GM12878 (cell line): ENCODE measurements around the gene KITLG. TPM values are rescaled to one million over a fixed set of nuclear protein-coding genes. Genes with fewer than 3 reads are reported as not detected.

Experiments used
- ATAC-seq: fragments of 200-7000 bp; cut with Tn5 transposase; 3 replicates; pipeline ENCODE4 v1.9.1; 2020; ENCODE audit warnings: mild to moderate bottlenecking, moderate library complexity
- Bru-seq: library from RNA; stranded (reverse); fragments of 400-500 nt; gene quantifications from one replicate; lab custom pipeline; 2021; lab: Mats Ljungman, UMichigan
- BruChase-seq, 2 experiments: library from RNA; stranded (reverse); fragments of 400-500 nt; gene quantifications; one replicate each; lab custom pipeline; 2021; lab: Mats Ljungman, UMichigan
- BruUV-seq: library from RNA; stranded (reverse); fragments of 400-500 nt; replicated peaks from 2 replicates; lab custom pipeline; 2021; lab: Mats Ljungman, UMichigan
- CTCF ChIA-PET: fragments of 300-600 bp; sonication (Branson Sonifier 250); formaldehyde crosslinking; extraction: SDS; loops from one replicate; lab custom pipeline; 2021; ENCODE audit warnings: inconsistent platforms; lab: Yijun Ruan, JAX
- POLR2A ChIA-PET: fragments of 350-600 bp; formaldehyde crosslinking; extraction: SDS; loops from one replicate; lab custom pipeline; 2021; ENCODE audit warnings: inconsistent platforms; lab: Charles Lee
- RAD21 ChIA-PET: fragments of 300-600 bp; sonication (Branson Sonifier 250); formaldehyde crosslinking; loops from one replicate; lab custom pipeline; 2023; ENCODE audit warnings: antibody characterized with exemption; ENCODE audit not compliant: unreplicated experiment; lab: Charles Lee
- SMC1A ChIA-PET: fragments of 300-600 bp; sonication (Branson Sonifier 250); formaldehyde crosslinking; loops from one replicate; lab custom pipeline; 2023; ENCODE audit not compliant: unreplicated experiment, uncharacterized antibody; lab: Charles Lee
- DNase-seq: peaks from one replicate; pipeline ENCODE4 v3.0.0-alpha.2; 2011; ENCODE audit warnings: low read depth, low spot score
- FAIRE-seq: peaks from 3 replicates; lab custom pipeline; 2011; peaks lifted over from hg19 to GRCh38; lab: Jason Lieb, UNC
- H2AFZ ChIP-seq: 2 replicates; pipeline ENCODE4 v1.6.0; 2011; ENCODE audit warnings: low read depth, low read length, control low read depth; ENCODE audit not compliant: control insufficient read depth
- H3K27ac ChIP-seq: 2 replicates; pipeline ENCODE4 v1.5.1; 2011; ENCODE audit warnings: control low read depth; ENCODE audit not compliant: control insufficient read depth, insufficient read depth
- H3K27me3 ChIP-seq, 2 experiments: replicated peaks in 1 of 2; 2 replicates each; pipeline versions ENCODE4 v1.6.0 to v1.6.1; 2011; ENCODE audit warnings: low read length in 1 of 2; ENCODE audit not compliant: control insufficient read depth in 2 of 2, insufficient read depth in 2 of 2
- H3K36me3 ChIP-seq, 2 experiments: 2 replicates each; pipeline ENCODE4 v1.5.1; 2011; ENCODE audit warnings: low read length in 1 of 2; ENCODE audit not compliant: control insufficient read depth in 2 of 2, insufficient read depth in 2 of 2
- H3K4me1 ChIP-seq: 2 replicates; pipeline ENCODE4 v1.6.1; 2011; ENCODE audit warnings: mild to moderate bottlenecking, low read length, moderate library complexity, mixed read lengths; ENCODE audit not compliant: control insufficient read depth, insufficient read depth
- H3K4me2 ChIP-seq: 2 replicates; pipeline ENCODE4 v1.6.0; 2011; ENCODE audit warnings: control low read depth; ENCODE audit not compliant: control insufficient read depth, insufficient read depth
- H3K4me3 ChIP-seq: fragments of 200-600 bp; sonication (generic); 2 replicates; pipeline ENCODE4 v1.5.1; 2016
- H3K79me2 ChIP-seq: 2 replicates; pipeline ENCODE4 v1.6.0; 2011; ENCODE audit warnings: low read length; ENCODE audit not compliant: control insufficient read depth, insufficient read depth
- H3K9ac ChIP-seq: 2 replicates; pipeline ENCODE4 v1.8.0; 2011; ENCODE audit warnings: low read length, control low read depth, mixed read lengths; ENCODE audit not compliant: control insufficient read depth, insufficient read depth
- H3K9me3 ChIP-seq: replicated peaks from 3 replicates; pipeline ENCODE4 v1.5.1; 2011; ENCODE audit warnings: mild to moderate bottlenecking, low read length; ENCODE audit not compliant: control insufficient read depth, insufficient read depth
- H4K20me1 ChIP-seq: 2 replicates; pipeline ENCODE4 v1.6.0; 2011; ENCODE audit not compliant: control insufficient read depth, insufficient read depth
- BCLAF1 ChIP-seq: fragments of 450-650 bp; IDR thresholded peaks from 2 replicates; pipeline ENCODE4 v1.6.1; 2017; ENCODE audit warnings: antibody characterized with exemption, mild to moderate bottlenecking, moderate library complexity
- EGR1 ChIP-seq, 2 experiments: IDR thresholded peaks; 1 replicate in 1 of 2; 2 replicates in 1 of 2; pipeline ENCODE4 v1.6.1; 2011 to 2012; ENCODE audit warnings: low read depth in 2 of 2, low read length in 2 of 2, borderline replicate concordance in 1 of 2, mild to moderate bottlenecking in 1 of 2, moderate library complexity in 1 of 2
- HDAC6 ChIP-seq: fragments of 200-600 bp; sonication (generic); IDR thresholded peaks from one replicate; pipeline ENCODE4 v1.8.0; 2017; ENCODE audit warnings: antibody characterized with exemption; ENCODE audit not compliant: unreplicated experiment
- RAD21 ChIP-seq: IDR thresholded peaks from 2 replicates; pipeline ENCODE4 v1.6.1; 2011; ENCODE audit warnings: mild to moderate bottlenecking, low read depth, low read length, moderate library complexity; ENCODE audit not compliant: insufficient read depth
- WGBS: methylation state at CpG from one replicate; pipeline ENCODE4 v1.1.6; 2016; ENCODE audit warnings: low lambda C conversion rate; ENCODE audit not compliant: insufficient replicate concordance, insufficient coverage; ENCODE audit errors: missing lambda C conversion rate; 5-methylcytosine and 5-hydroxymethylcytosine counted together
- in situ Hi-C: fragments of 300-500 bp; cut with MboI; formaldehyde crosslinking; loops from 9 replicates; pipeline ENCODE4 v1.14.3; 2018; ENCODE audit warnings: mixed read lengths
- intact Hi-C: fragments of 100-400 bp; cut with micrococcal nuclease; formaldehyde crosslinking; loops from one replicate; pipeline ENCODE4 v1.14.2; 2022; ENCODE audit not compliant: unreplicated experiment
- long read RNA-seq, 2 experiments: library from polyadenylated mRNA; unstranded; transcript quantifications; one replicate each; pipeline ENCODE4 v2.0.0, GENCODE V29; 2019 to 2020
- polyA minus RNA-seq, 3 experiments: library from RNA; depleted of rRNA, polyadenylated mRNA; stranded (reverse); fragments of >200 nt; gene quantifications; 2 replicates each; pipeline ENCODE4 v1.2.3, GENCODE V29; 2011
- polyA plus RNA-seq, 11 experiments: library from polyadenylated mRNA; depleted of rRNA in 4 of 11; unstranded in 6 of 11; stranded (reverse) in 5 of 11; fragments of >200 nt; fragmentation: Nextera tagmentation in 4 of 11; fragmentation: Illumina TruSeq in 1 of 11; extraction: Ambion mirVana in 4 of 11; extraction: Trizol in 1 of 11; gene quantifications; 1 replicate in 1 of 11; 2 replicates in 10 of 11; pipeline versions ENCODE4 v1.2.1 to v1.2.3, GENCODE V29; 2011 to 2016; ENCODE audit warnings: inconsistent platforms in 2 of 11, missing spikeins in 2 of 11, low read depth in 1 of 11
- total RNA-seq, 4 experiments: library from RNA; depleted of rRNA in 3 of 4; stranded (reverse); fragments of >200 nt in 3 of 4; fragmentation: Illumina TruSeq in 1 of 4; extraction: Trizol in 1 of 4; gene quantifications; 2 replicates each; pipeline versions ENCODE4 v1.2.1 to v1.2.3, GENCODE V29; 2013 to 2021

Gene KITLG
- total RNA-seq (2013; cell fraction: nucleolus; rRNA removed), result not detected in 2 replicates
- total RNA-seq (2014; rRNA removed), result 0.05 and 0.06 TPM in 2 replicates
- 0.09 and 0.23 TPM in 2 replicates for total RNA-seq (2014; rRNA removed; fragmentation: Illumina TruSeq; extraction: Trizol)
- 0.32 and 0.51 TPM in 2 replicates for total RNA-seq (2021)
- polyA plus RNA-seq (2011; ENCODE audit: low read depth), result 0.05 TPM
- 0.10 and 0.16 TPM in 2 replicates for polyA plus RNA-seq (2011; rRNA removed)
- 0.01 and 0.02 TPM in 2 replicates for polyA plus RNA-seq (2011; cell fraction: cytosol; rRNA removed)
- 0.03 and 0.07 TPM in 2 replicates for polyA plus RNA-seq (2011; cell fraction: nucleus; rRNA removed)
- polyA plus RNA-seq (2012), result 0.13 and 0.23 TPM in 2 replicates
- 0.03 TPM in 1 of 2 replicates, not detected in the other for polyA plus RNA-seq (2014; fragmentation: Illumina TruSeq; extraction: Trizol)
- polyA plus RNA-seq (2014; fragmentation: Nextera tagmentation; extraction: Ambion mirVana), result under 1 TPM; 0.02 to 0.03 TPM
- polyA plus RNA-seq (2014; rRNA removed), result not detected in 2 replicates
- under 1 TPM; 0.10 to 0.40 TPM for polyA plus RNA-seq (2016; fragmentation: Nextera tagmentation; extraction: Ambion mirVana)
- 0.07 and 0.10 TPM in 2 replicates for polyA minus RNA-seq (2011; rRNA and poly(A)+ RNA removed)
- not detected in 2 replicates for polyA minus RNA-seq (2011; cell fraction: cytosol; rRNA and poly(A)+ RNA removed)
- 0.24 and 0.29 TPM in 2 replicates for polyA minus RNA-seq (2011; cell fraction: nucleus; rRNA and poly(A)+ RNA removed)
- Bru-seq, nascent RNA, result percentile 26 among the genes with signal in this experiment
- percentile 25 among the genes with signal in this experiment for BruChase-seq, experiment 1, labeled RNA remaining after a 6-hour chase
- percentile 35 among the genes with signal in this experiment for BruChase-seq, experiment 2, labeled RNA remaining after a 2-hour chase
- long read RNA-seq, experiment 1, result 0 reads
- long read RNA-seq, experiment 2, full-length matches to known transcripts, result 1 of 5 reads
- long read RNA-seq, experiment 2, partial matches to known transcripts, result 1 of 5 reads
- long read RNA-seq, experiment 2, other reads (novel, unspliced or antisense), result 3 of 5 reads

- Histone ChIP-seq H3K27me3 (peaks cover 5 to 14% of the 10 kb centered on the region in 2 experiments), H3K4me2 (peak within 1 kb of the TSS; percentile 73), H3K4me1 (no peaks in the 10 kb centered on the region), H2AFZ (peak within 1 kb of the TSS; percentile 15; the same call in 1 of the 2 replicates), H3K9me3 (no peaks in the 10 kb centered on the region), H3K36me3 (no peaks in the 10 kb centered on the region), H3K9ac (no peak within 1 kb of the TSS), H3K27ac (no peak within 1 kb of the TSS), H3K4me3 (peak within 1 kb of the TSS; percentile 50; the same call in 1 of the 2 replicates), H4K20me1 (no peaks in the 10 kb centered on the region), H3K79me2 (no peaks in the 10 kb centered on the region)
- intact Hi-C loops (no loop called here), in situ Hi-C loops (no loop called here)
- TF ChIP-seq HDAC6, result peak; percentile 53
- TF ChIP-seq EGR1 (IDR thresholded peaks at IDR 0.05; ENCODE audit: borderline replicate concordance in 1 of 2, low read depth in 2 of 2, low read length in 2 of 2), result no peak
- TF ChIP-seq BCLAF1, result no peak
- no peak for TF ChIP-seq RAD21
- 24% methylated on average over 70 of the region's 73 CpGs for WGBS
- DNase-seq (no peak), FAIRE-seq (no peak), ATAC-seq (peak; percentile 89)
- no TSS peak for BruUV-seq
- ChIA-PET CTCF (interaction anchor here (0.9 kb wide), 1 partner anchor 10 kb away, joined by 4 read pairs; no protein-coding TSS in a partner anchor), SMC1A (interaction anchor here (1.1 kb wide), 1 partner anchor 300 kb away, joined by 3 read pairs; no protein-coding TSS in a partner anchor), POLR2A (no interaction called here), RAD21 (no interaction called here)
Observed at GRCh38 chr12:88580051-88580871, at the start of gene KITLG. Gene KITLG (minus strand): TSS chr12:88580471. CDS start chr12:88580278, 193 bp downstream.
